RWPE1 (cell line): ENCODE data around the gene FAM171A1.
"Not testable (repeated sequence)": the region's sequence is repeated elsewhere in the genome, so short reads cannot be mapped to it uniquely, and the experiment has no call there.

ENCODE experiments used
- CTCF ChIA-PET: fragments of 350-600 bp; sonication (Branson Sonifier 250); formaldehyde crosslinking; extraction: SDS; loops from one replicate; lab custom pipeline; 2021; lab: Yijun Ruan, JAX
- POLR2A ChIA-PET: fragments of 400-600 bp; formaldehyde crosslinking; extraction: SDS; loops from one replicate; lab custom pipeline; 2020; ENCODE audit warnings: antibody characterized with exemption; ENCODE audit not compliant: low non-redundant PET; lab: Yijun Ruan, JAX
- DNase-seq: peaks from one replicate; pipeline ENCODE4 v3.0.0; 2012; ENCODE audit warnings: low spot score
- H3K27ac ChIP-seq: fragments of 450-650 bp; 2 replicates; pipeline ENCODE4 v1.5.1; 2017
- CTCF ChIP-seq: fragments of 450-650 bp; conservative IDR thresholded peaks from 2 replicates; pipeline ENCODE4 v1.5.1; 2017; ENCODE audit warnings: low read depth, mild to moderate bottlenecking

Gene FAM171A1

GRCh38 chr10:15370856-15371701, at the start of gene FAM171A1:
Gene FAM171A1 (minus strand): TSS chr10:15371289. CDS start chr10:15371052, 237 bp downstream.
- peak; percentile 58 for DNase-seq
- peak; percentile 64 for TF ChIP-seq CTCF
- POLR2A ChIA-PET, result no interaction called here

DNA sequence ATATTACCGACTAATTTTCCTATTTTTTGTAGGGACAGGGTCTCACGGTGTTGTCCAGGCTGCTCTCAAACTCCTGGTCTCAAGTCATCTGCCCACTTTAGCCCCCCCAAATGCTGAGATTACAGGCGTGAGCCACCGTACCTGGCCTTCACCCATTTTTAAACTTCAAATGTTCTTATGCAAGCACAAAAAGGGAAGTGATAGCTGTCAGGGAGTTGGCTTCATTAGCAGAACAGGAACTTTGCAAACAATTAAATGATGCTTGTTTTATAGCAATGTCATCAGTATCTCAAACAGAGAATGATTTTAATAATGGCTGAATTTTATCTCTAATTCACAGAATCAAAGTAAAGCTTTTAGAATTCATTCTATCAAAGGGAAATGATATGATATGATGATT, 49.8 kb upstream of the FAM171A1 start:
- no peak for DNase-seq
- POLR2A ChIA-PET, result no interaction called here
- no peak overlapping the region for H3K27ac ChIP-seq
- TF ChIP-seq CTCF, result no peak
- CTCF ChIA-PET, result no interaction called here

More at GRCh38 chr10:15370856-15371701, at the start of gene FAM171A1:
- no peak within 1 kb of the TSS for H3K27ac ChIP-seq
- CTCF ChIA-PET, result interaction anchor here (0.6 kb wide), 3 partner anchors 150 to 1443 kb away, joined by 3 read pairs; no protein-coding TSS in a partner anchor

DNA sequence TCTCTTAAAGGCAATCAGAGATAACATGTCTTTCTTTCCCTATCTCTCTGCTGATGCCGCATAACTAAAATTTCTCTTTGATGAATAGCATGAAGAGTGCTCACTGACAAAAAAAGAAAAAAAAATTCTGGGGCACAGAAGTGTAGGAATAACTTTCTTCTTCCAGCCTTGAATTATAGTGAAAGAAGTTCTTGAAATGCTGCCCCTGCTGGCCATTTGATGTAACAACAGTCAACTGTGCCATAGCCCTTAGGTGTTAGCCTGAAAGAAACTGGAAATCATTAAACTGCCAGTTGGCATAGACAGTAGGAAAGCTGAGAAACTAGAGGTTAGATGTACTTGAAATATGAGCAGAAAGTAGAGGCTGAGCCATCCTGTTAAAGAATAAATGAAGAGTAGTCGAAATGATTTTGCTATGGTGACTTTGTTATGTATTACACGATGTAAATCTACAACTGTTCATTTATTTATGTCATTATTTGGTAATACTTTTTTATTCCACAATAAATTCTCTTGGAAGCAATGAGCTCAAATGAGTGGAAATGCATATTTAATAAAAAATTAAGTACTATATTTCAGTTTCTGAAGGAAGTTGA, 48.3 kb upstream of the FAM171A1 start:
- CTCF ChIA-PET, result interaction anchor here (1.2 kb wide), 1 partner anchor 219 kb away, joined by 3 read pairs; no protein-coding TSS in a partner anchor
- TF ChIP-seq CTCF, result peak; percentile 72
- DNase-seq, result no peak
- H3K27ac ChIP-seq, result no peak overlapping the region
- POLR2A ChIA-PET, result no interaction called here

GRCh38 chr10:15416034-15416433, 44.9 kb upstream of the FAM171A1 start:
- DNase-seq, result no peak
- POLR2A ChIA-PET, result no interaction called here
- no peak for TF ChIP-seq CTCF
- no peak overlapping the region for H3K27ac ChIP-seq
- CTCF ChIA-PET, result no interaction called here

- TF ChIP-seq CTCF, result no peak
- DNase-seq, result no peak
- H3K27ac ChIP-seq, result no peak overlapping the region
- CTCF ChIA-PET, result no interaction called here
- POLR2A ChIA-PET, result no interaction called here
These were observed 39.9 kb upstream of the FAM171A1 start for GRCh38 chr10:15411010-15411409.

DNA sequence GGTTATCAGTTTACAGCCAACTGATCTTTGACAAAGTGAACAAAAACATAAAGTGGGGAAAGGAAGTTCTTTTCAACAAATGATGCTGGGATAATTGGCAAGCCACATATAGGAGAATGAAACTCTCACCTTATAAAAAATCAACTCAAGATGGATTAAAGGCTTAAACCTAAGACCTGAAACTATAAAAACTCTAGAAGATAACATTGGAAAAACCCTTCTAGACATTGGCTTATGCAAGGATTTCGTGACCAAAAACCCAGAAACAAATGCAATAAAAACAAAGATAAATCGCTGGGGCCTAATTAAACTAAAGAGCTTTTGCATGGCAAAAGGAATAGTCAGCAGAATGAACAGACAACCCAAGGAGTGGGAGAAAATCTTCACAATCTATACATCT, 38.3 kb upstream of the FAM171A1 start:
- CTCF ChIA-PET, POLR2A ChIA-PET, H3K27ac ChIP-seq, DNase-seq: not testable (repeated sequence)

DNA sequence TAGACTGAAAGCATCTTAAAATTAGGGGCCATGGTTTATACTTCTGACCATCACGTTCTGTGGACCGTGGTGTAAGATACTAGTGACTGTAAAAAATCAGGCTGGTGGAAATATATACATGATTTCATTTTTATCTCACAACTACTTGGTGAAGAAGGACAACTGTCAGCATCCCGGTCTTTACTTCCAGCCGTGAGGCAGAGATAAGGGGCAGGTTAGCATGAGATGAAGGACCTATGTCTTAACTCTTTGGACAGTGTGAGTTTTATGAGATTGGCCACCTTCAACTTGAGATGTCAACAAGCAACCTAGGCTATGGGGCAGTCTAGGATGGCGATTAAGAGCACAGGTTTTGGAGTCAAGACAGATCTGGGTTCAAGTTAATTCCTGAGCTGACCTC, 37.5 kb upstream of the FAM171A1 start:
- ChIA-PET CTCF (no interaction called here), POLR2A (no interaction called here)
- H3K27ac ChIP-seq, result no peak overlapping the region
- no peak for DNase-seq
- no peak for TF ChIP-seq CTCF
